Skeletal muscle satellite cell (primary cell): ENCODE measurements around the gene TAS1R3.

Source experiments
- H3K27me3 ChIP-seq: 2 replicates; pipeline ENCODE4 v1.7.0; 2013; ENCODE audit warnings: low read length; ENCODE audit not compliant: control insufficient read depth, insufficient read depth
- H3K36me3 ChIP-seq: 2 replicates; pipeline ENCODE4 v1.7.0; 2013; ENCODE audit warnings: mild to moderate bottlenecking, control low read depth, low read length; ENCODE audit not compliant: insufficient read depth
- H3K4me1 ChIP-seq: 2 replicates; pipeline ENCODE4 v1.7.0; 2013; ENCODE audit warnings: low read length; ENCODE audit not compliant: control insufficient read depth, insufficient read depth
- H3K4me2 ChIP-seq: 2 replicates; pipeline ENCODE4 v1.7.0; 2013; ENCODE audit warnings: mild to moderate bottlenecking, low read length
- H3K4me3 ChIP-seq: 2 replicates; pipeline ENCODE4 v1.7.0; 2013; ENCODE audit warnings: low read length
- H3K9ac ChIP-seq: 2 replicates; pipeline ENCODE4 v1.7.0; 2013; ENCODE audit warnings: mild to moderate bottlenecking, low read depth, low read length, moderate library complexity
- H3K9me3 ChIP-seq: replicated peaks from 2 replicates; pipeline ENCODE4 v1.7.0; 2013; ENCODE audit warnings: mild to moderate bottlenecking, control low read depth, low read length

Gene TAS1R3

DNA sequence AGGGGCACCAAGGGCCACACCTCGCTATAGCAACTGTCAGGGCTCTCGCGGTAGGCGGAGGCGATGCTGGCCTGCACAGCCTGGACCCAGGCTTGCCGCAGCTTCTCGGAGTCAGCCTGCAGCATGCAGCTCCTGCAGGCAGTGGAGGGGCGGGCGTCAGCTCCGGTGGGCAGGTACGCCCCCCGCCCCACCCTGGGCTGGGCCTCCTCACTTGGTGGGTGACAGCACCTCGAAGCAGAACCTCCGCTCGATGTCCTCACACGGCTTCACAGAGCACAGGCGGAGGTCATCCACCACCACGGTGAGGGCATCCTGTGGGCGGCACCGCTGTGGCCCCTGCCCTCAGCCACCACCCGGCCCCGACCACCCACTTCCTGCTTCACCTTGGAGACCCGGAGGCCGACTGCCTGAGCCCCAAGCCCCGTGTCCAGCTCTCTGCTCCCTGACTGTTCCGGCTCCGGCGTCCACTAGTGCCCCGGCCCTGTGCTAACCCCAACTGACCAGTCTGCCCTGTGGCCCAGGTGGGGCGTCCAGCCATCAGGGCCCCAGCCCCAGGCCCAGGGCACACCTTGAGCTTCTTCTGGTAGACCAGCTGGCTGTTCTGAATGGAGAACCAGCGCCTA is 33.2 kb upstream of the TAS1R3 start:
- no peaks in the 10 kb centered on the region for H3K9me3 ChIP-seq
- H3K4me3 ChIP-seq, result no peak overlapping the region
- H3K4me2 ChIP-seq, result no peak overlapping the region
- peaks cover 35% of the 10 kb centered on the region for H3K36me3 ChIP-seq
- H3K27me3 ChIP-seq, result no peaks in the 10 kb centered on the region
- H3K4me1 ChIP-seq, result no peaks in the 10 kb centered on the region
- H3K9ac ChIP-seq, result no peak overlapping the region

DNA sequence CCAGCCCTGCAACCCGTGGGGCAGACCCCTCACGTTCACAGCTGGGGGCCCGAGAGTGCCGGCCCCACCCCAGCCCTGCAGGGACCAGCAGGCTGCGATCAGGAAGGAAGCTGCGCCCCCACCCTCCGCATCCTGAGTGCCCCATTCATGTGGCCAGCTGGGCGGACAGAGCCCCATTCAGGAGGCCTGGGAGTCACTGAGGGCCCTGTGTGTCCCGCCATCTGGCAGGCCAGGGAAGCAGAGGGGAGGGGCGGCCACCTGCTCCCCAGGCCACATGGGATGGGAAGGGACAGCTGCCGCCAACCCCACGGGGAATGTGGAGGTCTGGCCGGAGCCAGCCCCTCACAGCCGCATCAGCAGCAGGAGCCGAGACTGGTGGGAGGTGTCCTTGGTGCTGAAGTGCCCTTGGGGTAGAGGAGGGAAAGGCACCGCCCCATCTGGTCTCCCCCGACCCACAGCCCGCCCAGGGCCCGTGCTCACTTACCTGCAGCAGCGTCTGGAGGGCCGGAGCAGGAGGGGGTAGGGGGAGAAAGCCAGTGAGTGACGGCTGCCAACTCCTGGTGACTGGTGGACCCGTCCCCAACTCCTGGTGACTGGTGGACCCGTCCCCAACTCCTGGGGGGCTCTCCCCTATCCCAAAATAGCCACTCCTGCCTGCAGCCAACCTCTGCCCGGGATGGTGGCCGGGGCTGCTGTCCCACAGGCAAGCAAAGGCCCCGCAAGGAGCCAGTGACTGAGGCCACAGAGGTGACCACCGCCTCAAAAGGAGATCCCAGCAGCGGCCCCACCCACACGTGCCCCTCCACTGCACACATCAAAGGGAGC is 32.0 kb upstream of the TAS1R3 start:
- H3K9me3 ChIP-seq, result no peaks in the 10 kb centered on the region
- no peaks in the 10 kb centered on the region for H3K27me3 ChIP-seq
- H3K4me2 ChIP-seq, result no peak overlapping the region
- H3K36me3 ChIP-seq, result peaks cover 31% of the 10 kb centered on the region
- H3K4me3 ChIP-seq, result no peak overlapping the region
- H3K4me1 ChIP-seq, result peaks cover 2% of the 10 kb centered on the region
- H3K9ac ChIP-seq, result no peak overlapping the region

DNA sequence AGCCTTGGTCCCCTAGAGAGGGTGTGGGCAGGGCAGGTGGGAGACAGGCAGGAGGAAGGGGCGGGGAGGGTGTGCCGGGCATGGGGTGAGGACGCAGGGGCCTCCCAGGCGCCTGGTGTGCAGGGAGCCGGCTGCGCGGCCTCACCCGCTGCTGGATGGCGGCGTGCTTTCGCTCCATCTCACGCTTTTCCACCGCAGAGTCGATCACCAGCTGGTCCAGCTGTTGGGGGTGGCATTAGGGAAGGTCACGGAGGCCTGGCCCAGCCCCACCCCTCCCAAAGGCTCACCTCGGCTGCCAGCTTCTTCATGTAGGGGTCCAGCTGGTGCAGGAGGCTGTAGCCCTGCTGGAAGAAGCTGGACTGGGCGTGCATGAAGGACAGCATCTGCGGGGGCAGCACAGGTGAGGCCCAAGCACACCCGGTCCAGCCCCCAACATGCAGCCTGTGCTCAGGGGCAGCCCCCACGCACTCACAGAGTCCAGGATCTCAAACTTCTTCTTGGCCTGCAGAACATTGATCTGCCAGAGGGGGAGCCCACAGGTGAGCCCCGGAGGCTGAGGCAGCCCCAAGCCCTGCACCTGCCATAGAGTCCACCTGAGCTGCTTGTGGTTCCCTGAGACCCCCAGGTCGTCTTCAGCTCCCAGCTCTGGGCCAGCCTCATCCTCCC is 31.3 kb upstream of the TAS1R3 start:
- H3K36me3 ChIP-seq, result peaks cover 28% of the 10 kb centered on the region
- no peak overlapping the region for H3K9ac ChIP-seq

DNA sequence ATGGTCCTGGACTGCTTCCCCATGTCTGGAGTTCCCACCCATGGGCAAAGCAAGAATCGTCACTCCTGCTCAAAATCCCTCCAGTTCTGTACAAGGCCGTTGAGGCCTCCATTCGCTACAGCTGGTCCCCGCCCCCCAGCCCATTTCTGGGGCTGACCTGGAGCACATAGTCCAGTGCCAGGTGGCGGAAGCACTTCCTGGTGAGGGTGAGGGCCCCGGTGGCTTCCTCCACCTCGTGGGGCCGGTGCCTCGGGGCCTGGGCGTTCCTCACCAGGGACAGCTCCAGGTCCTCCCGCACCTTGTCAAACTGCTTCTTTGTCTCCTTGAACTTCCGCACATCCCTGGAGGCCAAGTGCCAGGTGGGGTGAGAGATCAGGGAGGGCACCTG is 30.7 kb upstream of the TAS1R3 start:
- Histone ChIP-seq H3K9ac (no peak overlapping the region), H3K9me3 (no peaks in the 10 kb centered on the region), H3K4me1 (peaks cover 14% of the 10 kb centered on the region), H3K36me3 (peaks cover 25% of the 10 kb centered on the region), H3K27me3 (no peaks in the 10 kb centered on the region), H3K4me3 (no peak overlapping the region), H3K4me2 (no peak overlapping the region)

More for the DNA sequence above, 31.3 kb upstream of the TAS1R3 start:
- H3K4me3 ChIP-seq, result no peak overlapping the region
- no peaks in the 10 kb centered on the region for H3K9me3 ChIP-seq
- peaks cover 9% of the 10 kb centered on the region for H3K4me1 ChIP-seq
- no peak overlapping the region for H3K4me2 ChIP-seq
- no peaks in the 10 kb centered on the region for H3K27me3 ChIP-seq

DNA sequence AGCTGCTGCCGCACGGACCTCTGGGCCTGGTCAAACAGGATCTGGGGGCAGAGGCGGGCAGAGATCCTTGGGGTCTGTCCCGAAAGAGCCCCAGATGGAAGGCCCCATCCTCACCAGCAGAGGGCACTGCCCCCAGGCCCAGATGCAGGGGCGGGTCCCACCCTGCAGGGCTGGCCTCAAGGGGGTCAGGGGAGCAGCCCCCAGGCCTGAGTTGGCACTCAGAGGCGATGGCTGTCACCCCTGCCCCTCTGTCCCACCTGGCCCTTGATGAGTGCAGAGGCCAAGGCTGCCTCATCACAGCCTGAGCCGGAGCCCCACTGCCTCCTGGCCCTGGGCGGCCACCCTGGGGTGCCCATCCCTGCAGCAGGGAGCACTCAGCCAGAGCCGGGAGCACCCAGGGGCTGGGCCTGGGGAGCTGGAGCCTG is 29.1 kb upstream of the TAS1R3 start:
- Histone ChIP-seq H3K4me1 (peaks cover 31% of the 10 kb centered on the region), H3K4me3 (no peak overlapping the region), H3K9me3 (no peaks in the 10 kb centered on the region), H3K27me3 (no peaks in the 10 kb centered on the region), H3K9ac (no peak overlapping the region), H3K4me2 (no peak overlapping the region), H3K36me3 (peaks cover 16% of the 10 kb centered on the region)

DNA sequence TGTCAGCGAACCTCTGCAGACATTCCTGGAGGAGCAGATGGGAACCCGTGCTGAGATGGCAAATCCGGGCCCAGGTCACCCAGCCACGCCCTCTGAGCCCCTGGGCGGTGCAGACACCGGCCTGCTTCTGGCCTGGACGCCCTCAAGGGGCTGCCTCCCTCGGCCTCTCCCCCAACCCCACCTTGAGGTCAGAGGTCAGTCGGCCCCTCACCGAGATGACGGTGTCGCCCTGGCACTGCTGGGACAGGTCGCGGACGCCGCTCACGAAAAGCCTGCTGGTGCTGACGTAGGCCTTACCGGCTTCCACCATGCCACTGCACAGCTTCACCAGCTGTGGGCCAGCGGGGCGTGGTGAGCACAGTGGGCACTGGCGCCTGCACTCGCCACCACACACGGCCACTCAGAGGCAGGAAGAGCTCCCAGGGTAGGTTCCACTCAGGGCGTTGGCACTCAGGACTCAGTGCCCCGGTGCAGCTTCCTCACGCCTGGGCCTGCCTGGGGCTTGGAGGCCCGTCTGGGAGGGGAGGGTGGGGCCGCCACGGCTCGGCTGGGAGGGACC is 28.1 kb upstream of the TAS1R3 start:
- Histone ChIP-seq H3K4me2 (no peak overlapping the region), H3K9me3 (no peaks in the 10 kb centered on the region), H3K9ac (no peak overlapping the region), H3K4me1 (peaks cover 31% of the 10 kb centered on the region), H3K27me3 (no peaks in the 10 kb centered on the region), H3K36me3 (peaks cover 16% of the 10 kb centered on the region), H3K4me3 (no peak overlapping the region)

DNA sequence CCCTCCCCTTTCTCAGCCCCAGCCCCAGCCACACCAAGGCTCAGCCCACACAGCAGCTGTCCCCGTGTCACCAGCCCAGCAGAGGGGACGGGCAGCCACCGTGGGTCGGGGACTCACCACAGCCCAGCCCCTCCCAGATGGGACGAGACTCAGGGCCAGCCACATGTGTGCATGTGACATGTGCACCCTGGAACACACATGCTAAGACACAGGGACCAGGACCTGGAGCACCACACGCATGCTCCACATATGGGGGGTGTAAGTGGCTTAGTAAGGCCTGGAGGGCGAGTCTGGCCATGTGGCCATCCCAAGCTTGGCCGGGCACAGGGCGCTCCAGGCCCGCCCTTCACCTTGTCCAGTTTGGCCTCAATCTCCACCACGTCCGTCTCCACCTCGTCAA is 27.3 kb upstream of the TAS1R3 start:
- H3K36me3 ChIP-seq, result peaks cover 16% of the 10 kb centered on the region
- H3K4me1 ChIP-seq, result peaks cover 31% of the 10 kb centered on the region
- H3K27me3 ChIP-seq, result no peaks in the 10 kb centered on the region
- H3K4me3 ChIP-seq, result no peak overlapping the region
- H3K4me2 ChIP-seq, result no peak overlapping the region
- H3K9ac ChIP-seq, result no peak overlapping the region
- H3K9me3 ChIP-seq, result no peaks in the 10 kb centered on the region

DNA sequence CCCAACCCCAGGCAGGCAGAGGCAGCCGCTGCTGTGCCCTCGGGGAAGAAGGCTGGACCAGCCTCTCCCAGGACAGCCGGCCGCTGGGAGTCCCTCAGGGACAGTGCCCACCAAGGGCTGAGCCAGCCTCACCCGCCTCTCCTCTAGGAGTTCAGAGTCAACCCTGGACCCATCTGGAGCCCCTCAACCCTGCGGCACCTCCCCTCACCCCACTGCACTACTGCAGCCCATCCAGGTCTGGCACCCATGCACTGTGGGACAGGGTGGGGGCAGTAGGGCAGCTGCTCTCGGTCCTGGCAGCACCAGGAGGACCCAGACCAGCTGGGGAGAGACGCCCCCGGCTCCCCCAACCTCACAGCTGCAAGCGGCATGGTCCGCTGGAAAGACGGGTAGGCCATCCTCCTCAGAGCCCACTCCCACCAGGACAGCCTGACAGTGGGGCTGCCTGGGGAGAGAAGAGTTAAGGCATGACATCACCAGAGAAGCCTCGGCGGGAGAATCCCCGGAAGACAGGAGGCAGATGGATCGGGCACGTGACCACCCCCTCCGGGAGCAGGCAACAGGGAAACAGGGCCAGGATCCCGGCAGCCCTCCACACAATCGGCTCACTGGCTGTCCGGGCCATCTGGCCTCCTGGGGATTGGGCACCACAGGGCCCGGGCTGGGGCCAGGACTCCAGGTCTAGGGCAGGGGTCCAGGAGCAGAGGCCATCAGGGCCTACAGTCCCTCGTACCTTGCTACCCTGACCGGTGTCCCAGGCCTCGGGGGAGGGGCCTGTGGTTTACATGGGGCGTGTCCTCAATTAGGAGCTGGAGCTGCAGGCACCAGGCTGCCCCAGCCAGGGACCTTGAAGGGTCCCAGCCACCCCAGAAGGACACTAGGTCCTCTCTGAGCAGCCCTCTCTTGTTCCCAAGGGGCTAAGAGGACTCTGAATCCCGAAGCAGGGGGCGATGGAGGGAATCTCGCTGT is 26.5 kb upstream of the TAS1R3 start:
- Histone ChIP-seq H3K27me3 (no peaks in the 10 kb centered on the region), H3K4me1 (peaks cover 37% of the 10 kb centered on the region), H3K4me3 (peak overlapping the region; percentile 94), H3K36me3 (peaks cover 12% of the 10 kb centered on the region), H3K4me2 (peak overlapping the region; percentile 94), H3K9ac (peak overlapping the region; percentile 59), H3K9me3 (no peaks in the 10 kb centered on the region)

DNA sequence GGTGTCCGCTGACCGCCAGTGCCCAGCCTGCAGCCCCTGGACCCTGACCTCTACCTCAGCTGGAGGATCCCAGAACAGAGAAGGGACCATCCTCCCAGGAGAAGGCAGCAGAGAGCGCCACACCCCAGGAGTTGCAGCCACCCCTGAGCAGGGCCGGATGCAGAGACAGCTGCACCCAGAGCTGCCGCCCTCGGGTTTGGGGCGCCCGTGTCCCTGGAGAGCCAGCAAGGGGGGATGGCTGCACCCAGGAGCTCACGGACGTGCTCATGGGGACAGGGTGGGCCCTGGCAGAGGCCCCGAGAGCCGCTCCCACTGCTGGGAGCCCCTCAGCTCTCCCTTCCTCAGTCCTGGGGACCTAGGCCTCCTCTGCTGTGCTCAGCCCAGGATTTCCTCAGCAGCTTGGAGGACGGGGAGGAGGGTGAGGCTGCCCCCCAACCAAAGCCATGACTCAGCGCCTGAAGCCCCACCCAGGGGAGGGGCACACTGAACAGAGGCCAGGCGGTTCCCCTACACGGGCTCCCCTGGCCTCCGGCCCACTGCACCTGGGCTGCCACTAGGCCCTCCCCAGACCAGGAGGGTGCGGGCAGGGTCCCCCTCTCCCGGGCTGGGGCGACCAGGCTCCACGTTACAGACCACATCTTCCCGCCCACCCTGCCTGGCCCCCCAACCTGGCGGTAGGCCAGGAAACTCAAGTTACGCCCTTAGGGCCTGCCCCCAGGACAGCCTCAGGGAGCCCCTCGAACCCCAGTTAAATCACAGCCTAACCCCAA is 25.6 kb upstream of the TAS1R3 start:
- Histone ChIP-seq H3K27me3 (no peaks in the 10 kb centered on the region), H3K36me3 (peaks cover 13% of the 10 kb centered on the region), H3K9me3 (no peaks in the 10 kb centered on the region), H3K4me1 (peaks cover 43% of the 10 kb centered on the region), H3K4me2 (peak overlapping the region; percentile 94), H3K4me3 (peak overlapping the region; percentile 94), H3K9ac (peak overlapping the region; percentile 59)

DNA sequence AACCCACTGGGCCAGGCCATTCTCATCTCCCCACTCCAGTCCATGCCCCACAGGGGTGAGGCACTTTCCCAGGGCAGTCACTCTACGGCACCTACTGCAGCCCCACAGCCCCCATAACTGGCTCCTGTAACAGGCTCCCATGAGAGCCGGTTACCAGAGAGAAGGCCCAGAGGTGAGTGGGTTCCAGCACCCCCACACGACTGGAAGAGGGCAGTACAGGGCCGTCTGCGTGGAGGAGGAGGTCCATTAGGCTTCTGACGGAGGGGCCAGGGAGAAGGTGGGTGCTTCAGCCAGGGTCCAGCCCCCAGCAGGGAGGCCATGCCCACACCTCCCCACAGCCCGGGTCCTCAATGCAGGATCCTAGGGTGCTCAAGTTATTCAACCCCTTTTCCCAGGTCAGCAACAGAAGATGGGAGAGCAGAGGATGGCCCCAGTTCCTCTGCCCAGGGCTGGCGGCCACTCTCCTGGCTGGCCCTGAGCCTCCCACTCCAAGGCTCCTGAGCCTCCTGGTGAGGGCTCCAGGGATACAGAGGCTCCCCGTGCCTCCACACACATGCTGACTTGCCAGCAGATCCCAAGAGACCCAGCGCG is 24.9 kb upstream of the TAS1R3 start:
- H3K27me3 ChIP-seq, result no peaks in the 10 kb centered on the region
- H3K36me3 ChIP-seq, result peaks cover 19% of the 10 kb centered on the region
- peak overlapping the region; percentile 94 for H3K4me3 ChIP-seq
- no peaks in the 10 kb centered on the region for H3K9me3 ChIP-seq
- peaks cover 43% of the 10 kb centered on the region for H3K4me1 ChIP-seq
- peak overlapping the region; percentile 43 for H3K9ac ChIP-seq
- peak overlapping the region; percentile 94 for H3K4me2 ChIP-seq
